Measurements from ENCODE around the gene SLC13A3.

DNA sequence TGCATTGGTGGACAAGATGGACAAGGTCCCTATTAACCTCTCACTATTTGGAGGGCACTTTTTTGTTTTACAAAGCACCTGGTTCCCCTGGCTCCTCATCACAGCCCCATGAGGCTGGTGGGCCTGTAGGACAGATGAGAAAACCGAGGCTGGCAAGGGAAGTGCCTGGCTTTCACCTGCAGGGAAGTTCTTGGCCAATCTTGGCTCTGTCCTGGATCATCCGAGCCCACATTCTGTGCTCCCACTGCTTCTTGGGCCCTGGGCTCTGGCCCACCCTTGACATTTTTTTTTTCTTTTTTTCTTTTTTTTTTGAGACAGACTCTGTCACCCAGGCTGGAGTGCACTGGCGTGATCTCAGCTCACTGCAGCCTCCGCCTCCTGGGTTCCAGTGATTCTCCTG, 14.7 kb downstream of the SLC13A3 start:
- TF ChIP-seq, protein P1, sequence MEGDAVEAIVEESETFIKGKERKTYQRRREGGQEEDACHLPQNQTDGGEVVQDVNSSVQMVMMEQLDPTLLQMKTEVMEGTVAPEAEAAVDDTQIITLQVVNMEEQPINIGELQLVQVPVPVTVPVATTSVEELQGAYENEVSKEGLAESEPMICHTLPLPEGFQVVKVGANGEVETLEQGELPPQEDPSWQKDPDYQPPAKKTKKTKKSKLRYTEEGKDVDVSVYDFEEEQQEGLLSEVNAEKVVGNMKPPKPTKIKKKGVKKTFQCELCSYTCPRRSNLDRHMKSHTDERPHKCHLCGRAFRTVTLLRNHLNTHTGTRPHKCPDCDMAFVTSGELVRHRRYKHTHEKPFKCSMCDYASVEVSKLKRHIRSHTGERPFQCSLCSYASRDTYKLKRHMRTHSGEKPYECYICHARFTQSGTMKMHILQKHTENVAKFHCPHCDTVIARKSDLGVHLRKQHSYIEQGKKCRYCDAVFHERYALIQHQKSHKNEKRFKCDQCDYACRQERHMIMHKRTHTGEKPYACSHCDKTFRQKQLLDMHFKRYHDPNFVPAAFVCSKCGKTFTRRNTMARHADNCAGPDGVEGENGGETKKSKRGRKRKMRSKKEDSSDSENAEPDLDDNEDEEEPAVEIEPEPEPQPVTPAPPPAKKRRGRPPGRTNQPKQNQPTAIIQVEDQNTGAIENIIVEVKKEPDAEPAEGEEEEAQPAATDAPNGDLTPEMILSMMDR (IDR thresholded peaks at IDR 0.05) = no peak
- no peak for TF ChIP-seq POLR2A (IDR thresholded peaks at IDR 0.05)
